Measurements from ENCODE around the gene PLAC9. TPM values are rescaled to one million over a fixed set of nuclear protein-coding genes. Genes with fewer than 3 reads are reported as not detected.

The PLAC9 gene
- total RNA-seq, 1 donor from 2014 or later, result 1.5 TPM

DNA sequence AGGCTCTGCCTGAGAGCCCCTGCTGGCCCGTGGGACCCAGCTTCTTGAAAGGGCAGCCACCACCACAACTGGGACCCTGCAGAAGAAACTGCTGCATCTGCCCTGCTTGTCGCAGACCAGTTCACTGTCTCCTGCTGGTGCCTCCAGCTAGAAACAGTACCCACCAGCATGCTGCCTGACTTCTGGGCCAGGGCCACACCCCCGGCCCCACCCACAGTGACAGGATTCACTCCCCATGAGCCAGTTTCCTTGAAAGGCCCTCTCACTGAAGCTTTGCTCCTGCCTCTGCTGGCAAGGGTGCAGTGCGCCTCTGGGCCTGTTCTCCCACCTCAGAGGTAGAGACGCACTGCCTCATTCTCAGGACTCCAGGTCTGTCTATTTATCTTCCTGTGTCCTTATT, 40.4 kb downstream of the PLAC9 start:
- H4K20me1 ChIP-seq (ENCODE audit: insufficient read depth, low read length), result peaks cover 89% of the 10 kb centered on the region
- H3K27me3 ChIP-seq (ENCODE audit: insufficient read depth, low read length), result no peaks in the 10 kb centered on the region
- H3K4me3 Mint-ChIP-seq (ENCODE audit: unreplicated experiment), result no peak overlapping the region
- no peak for DNase-seq (ENCODE audit: low read depth)
- no peak overlapping the region for H3K27ac Mint-ChIP-seq (ENCODE audit: unreplicated experiment)
- H3K9me3 Mint-ChIP-seq (ENCODE audit: unreplicated experiment), result no peaks in the 10 kb centered on the region
- H3K4me1 ChIP-seq (ENCODE audit: insufficient read depth, low read length), result peaks cover 5% of the 10 kb centered on the region
- no peak overlapping the region for H3K4me2 ChIP-seq (ENCODE audit: low read length)
- peaks cover 6% of the 10 kb centered on the region for H3K36me3 ChIP-seq (ENCODE audit: insufficient read depth, low read length)
- H3K4me3 ChIP-seq (ENCODE audit: insufficient read depth, low read depth, low read length), result no peak overlapping the region
- H3K9me3 ChIP-seq (ENCODE audit: insufficient read depth, low read depth, low read length), result no peaks in the 10 kb centered on the region
- H3K27me3 Mint-ChIP-seq (ENCODE audit: low read depth, unreplicated experiment), result no peaks in the 10 kb centered on the region
- TF ChIP-seq EZH2 (IDR thresholded peaks at IDR 0.05; ENCODE audit: insufficient read depth, low read length) (no peak), CTCF (IDR thresholded peaks at IDR 0.05; ENCODE audit: insufficient read depth, low read depth, low read length) (no peak)
- no peak overlapping the region for H3K9ac ChIP-seq (ENCODE audit: low read length)
- peaks cover 72% of the 10 kb centered on the region for H3K79me2 ChIP-seq (ENCODE audit: insufficient read depth, low read length)
- H2AFZ ChIP-seq (ENCODE audit: low read depth, low read length), result no peak overlapping the region
- H3K36me3 Mint-ChIP-seq (ENCODE audit: low read depth, unreplicated experiment), result peaks cover 5% of the 10 kb centered on the region
- no peak for FAIRE-seq
- H3K4me1 Mint-ChIP-seq (ENCODE audit: low read depth, unreplicated experiment), result peaks cover 7% of the 10 kb centered on the region
- no peak overlapping the region for H3K27ac ChIP-seq (ENCODE audit: low read depth, low read length)

DNA sequence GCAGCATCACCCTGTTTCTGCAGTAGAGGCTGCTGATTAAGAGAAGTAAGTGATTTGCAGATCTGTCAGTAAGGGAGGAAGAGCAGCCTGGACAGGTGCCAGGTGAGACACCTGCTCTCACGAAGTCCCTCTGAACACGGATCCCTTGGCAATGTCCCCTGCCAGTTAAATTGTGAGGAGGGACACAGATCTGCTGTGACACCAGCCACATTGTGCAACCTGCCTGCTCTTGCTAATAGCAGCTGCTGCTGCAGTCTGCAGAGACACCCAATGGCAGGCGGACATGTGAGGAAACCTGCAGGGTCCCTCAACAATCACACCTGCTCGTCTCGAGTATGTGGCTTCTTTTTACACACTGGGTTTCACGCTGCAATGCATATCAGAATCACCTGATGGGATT, 40.9 kb downstream of the PLAC9 start:
- Mint-ChIP-seq H3K4me1 (ENCODE audit: low read depth, unreplicated experiment) (peaks cover 13% of the 10 kb centered on the region), H3K36me3 (ENCODE audit: low read depth, unreplicated experiment) (peaks cover 5% of the 10 kb centered on the region), H3K27ac (ENCODE audit: unreplicated experiment) (no peak overlapping the region), H3K9me3 (ENCODE audit: unreplicated experiment) (no peaks in the 10 kb centered on the region), H3K4me3 (ENCODE audit: unreplicated experiment) (no peak overlapping the region), H3K27me3 (ENCODE audit: low read depth, unreplicated experiment) (no peaks in the 10 kb centered on the region)
- Histone ChIP-seq H3K9me3 (ENCODE audit: insufficient read depth, low read depth, low read length) (no peaks in the 10 kb centered on the region), H3K9ac (ENCODE audit: low read length) (no peak overlapping the region), H3K27me3 (ENCODE audit: insufficient read depth, low read length) (no peaks in the 10 kb centered on the region), H3K79me2 (ENCODE audit: insufficient read depth, low read length) (peaks cover 77% of the 10 kb centered on the region), H2AFZ (ENCODE audit: low read depth, low read length) (no peak overlapping the region), H3K4me2 (ENCODE audit: low read length) (no peak overlapping the region), H3K4me3 (ENCODE audit: insufficient read depth, low read depth, low read length) (no peak overlapping the region), H3K4me1 (ENCODE audit: insufficient read depth, low read length) (peaks cover 8% of the 10 kb centered on the region), H4K20me1 (ENCODE audit: insufficient read depth, low read length) (peaks cover 89% of the 10 kb centered on the region), H3K27ac (ENCODE audit: low read depth, low read length) (no peak overlapping the region), H3K36me3 (ENCODE audit: insufficient read depth, low read length) (peaks cover 6% of the 10 kb centered on the region)
- DNase-seq (ENCODE audit: low read depth) (no peak), FAIRE-seq (no peak)
- TF ChIP-seq EZH2 (IDR thresholded peaks at IDR 0.05; ENCODE audit: insufficient read depth, low read length) (no peak), CTCF (IDR thresholded peaks at IDR 0.05; ENCODE audit: insufficient read depth, low read depth, low read length) (no peak)

DNA sequence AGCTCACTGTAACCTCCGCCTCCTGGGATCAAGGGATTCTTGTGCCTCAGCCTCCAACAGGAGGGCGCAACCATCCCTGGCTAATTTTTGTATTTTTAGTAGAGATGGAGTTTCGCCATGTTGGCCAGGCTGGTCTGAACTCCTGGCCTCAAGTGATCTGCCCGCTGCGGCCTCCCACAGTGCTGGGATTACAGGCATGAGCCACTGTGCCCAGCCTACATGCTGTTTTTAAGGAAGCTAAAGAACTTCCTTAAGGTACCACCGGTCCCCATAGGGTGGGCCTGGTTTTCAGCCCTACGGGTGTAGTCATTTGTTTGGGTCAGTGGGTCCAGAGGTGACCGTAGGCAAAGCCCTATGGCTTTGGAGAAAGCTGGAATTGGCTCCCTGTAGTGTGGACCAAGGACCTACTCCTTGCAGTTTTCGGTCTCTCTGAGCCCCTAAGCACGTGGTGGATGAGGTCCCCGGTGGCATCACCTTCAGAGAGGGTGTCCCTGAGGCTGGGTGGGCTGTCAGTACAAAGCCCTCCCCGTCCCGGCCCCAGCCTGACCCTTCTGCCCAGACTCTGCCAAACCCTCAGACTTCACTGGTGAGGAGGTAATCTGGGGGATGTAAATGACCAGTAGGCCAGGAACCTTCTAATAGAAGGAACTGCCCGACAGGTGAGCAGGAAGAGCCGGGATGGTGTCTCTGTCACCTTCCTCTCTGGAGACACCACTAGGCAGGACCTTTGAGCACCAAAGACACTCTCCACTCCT, 42.3 kb downstream of the PLAC9 start:
- Histone ChIP-seq H3K4me1 (ENCODE audit: insufficient read depth, low read length) (peaks cover 8% of the 10 kb centered on the region), H2AFZ (ENCODE audit: low read depth, low read length) (no peak overlapping the region), H3K9ac (ENCODE audit: low read length) (no peak overlapping the region), H3K36me3 (ENCODE audit: insufficient read depth, low read length) (peaks cover 9% of the 10 kb centered on the region), H4K20me1 (ENCODE audit: insufficient read depth, low read length) (peaks cover 91% of the 10 kb centered on the region), H3K4me3 (ENCODE audit: insufficient read depth, low read depth, low read length) (no peak overlapping the region), H3K9me3 (ENCODE audit: insufficient read depth, low read depth, low read length) (no peaks in the 10 kb centered on the region), H3K79me2 (ENCODE audit: insufficient read depth, low read length) (peaks cover 82% of the 10 kb centered on the region), H3K27me3 (ENCODE audit: insufficient read depth, low read length) (no peaks in the 10 kb centered on the region), H3K27ac (ENCODE audit: low read depth, low read length) (no peak overlapping the region), H3K4me2 (ENCODE audit: low read length) (no peak overlapping the region)
- no peak for FAIRE-seq
- H3K36me3 Mint-ChIP-seq (ENCODE audit: low read depth, unreplicated experiment), result peaks cover 3% of the 10 kb centered on the region
- no peak for DNase-seq (ENCODE audit: low read depth)
- H3K4me1 Mint-ChIP-seq (ENCODE audit: low read depth, unreplicated experiment), result peaks cover 13% of the 10 kb centered on the region
- no peak overlapping the region for H3K27ac Mint-ChIP-seq (ENCODE audit: unreplicated experiment)
- H3K27me3 Mint-ChIP-seq (ENCODE audit: low read depth, unreplicated experiment), result no peaks in the 10 kb centered on the region
- TF ChIP-seq CTCF (IDR thresholded peaks at IDR 0.05; ENCODE audit: insufficient read depth, low read depth, low read length) (no peak), EZH2 (IDR thresholded peaks at IDR 0.05; ENCODE audit: insufficient read depth, low read length) (no peak)
- H3K4me3 Mint-ChIP-seq (ENCODE audit: unreplicated experiment), result no peak overlapping the region
- no peaks in the 10 kb centered on the region for H3K9me3 Mint-ChIP-seq (ENCODE audit: unreplicated experiment)

Measured in astrocyte (in vitro differentiated cells and primary cell).